ENCODE measurements around the gene CAPN14.

DNA sequence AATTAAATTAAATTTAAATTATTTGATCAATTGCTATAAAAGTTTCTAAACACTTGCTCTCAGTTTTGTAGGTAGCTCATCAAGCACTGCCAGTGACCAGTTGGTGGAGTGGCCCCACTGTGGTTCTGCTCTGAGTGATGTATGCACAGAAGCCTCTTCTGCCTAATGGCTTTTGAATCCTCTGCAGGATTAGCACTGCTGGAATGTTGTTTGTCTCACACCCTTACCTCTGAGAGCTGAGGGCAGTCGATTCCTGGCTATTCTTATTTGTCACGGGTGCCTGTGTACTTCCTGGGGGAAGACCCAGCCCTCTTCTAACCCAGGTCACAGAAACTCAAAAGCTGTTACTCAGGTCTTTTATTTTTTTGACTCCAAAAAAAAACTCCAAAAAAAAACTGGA is 9.5 kb downstream of the CAPN14 start:
- TF ChIP-seq POLR2A (IDR thresholded peaks at IDR 0.05): no peak
- TF ChIP-seq, protein P1, sequence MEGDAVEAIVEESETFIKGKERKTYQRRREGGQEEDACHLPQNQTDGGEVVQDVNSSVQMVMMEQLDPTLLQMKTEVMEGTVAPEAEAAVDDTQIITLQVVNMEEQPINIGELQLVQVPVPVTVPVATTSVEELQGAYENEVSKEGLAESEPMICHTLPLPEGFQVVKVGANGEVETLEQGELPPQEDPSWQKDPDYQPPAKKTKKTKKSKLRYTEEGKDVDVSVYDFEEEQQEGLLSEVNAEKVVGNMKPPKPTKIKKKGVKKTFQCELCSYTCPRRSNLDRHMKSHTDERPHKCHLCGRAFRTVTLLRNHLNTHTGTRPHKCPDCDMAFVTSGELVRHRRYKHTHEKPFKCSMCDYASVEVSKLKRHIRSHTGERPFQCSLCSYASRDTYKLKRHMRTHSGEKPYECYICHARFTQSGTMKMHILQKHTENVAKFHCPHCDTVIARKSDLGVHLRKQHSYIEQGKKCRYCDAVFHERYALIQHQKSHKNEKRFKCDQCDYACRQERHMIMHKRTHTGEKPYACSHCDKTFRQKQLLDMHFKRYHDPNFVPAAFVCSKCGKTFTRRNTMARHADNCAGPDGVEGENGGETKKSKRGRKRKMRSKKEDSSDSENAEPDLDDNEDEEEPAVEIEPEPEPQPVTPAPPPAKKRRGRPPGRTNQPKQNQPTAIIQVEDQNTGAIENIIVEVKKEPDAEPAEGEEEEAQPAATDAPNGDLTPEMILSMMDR (IDR thresholded peaks at IDR 0.05 in 8 of 11, conservative IDR thresholded peaks at IDR 0.05 in 3 of 11): no peak
